Measurements from ENCODE around the gene CBFA2T2. TPM values are rescaled to one million over a fixed set of nuclear protein-coding genes. Genes with fewer than 3 reads are reported as not detected.
"Not testable (repeated sequence)": the region's sequence is repeated elsewhere in the genome, so short reads cannot be mapped to it uniquely, and the experiment has no call there.

The CBFA2T2 gene
- total RNA-seq, 1 experiment from 2014 or later: 20.0 TPM

- POLR2A ChIA-PET (ENCODE audit: unreplicated experiment): interaction anchor here (0.7 kb wide), 1 partner anchor 15 kb away, joined by 3 read pairs; no protein-coding TSS in a partner anchor
- Histone ChIP-seq H3K9me2 (ENCODE audit: insufficient read depth) (no peaks in the 10 kb centered on the region), H3F3A (ENCODE audit: insufficient read depth, low read depth) (no peaks in the 10 kb centered on the region), H3K27me3 (ENCODE audit: insufficient read depth, low read depth) (no peaks in the 10 kb centered on the region), H3K9me3 (ENCODE audit: insufficient read depth, low read depth) (no peaks in the 10 kb centered on the region), H3K36me3 (ENCODE audit: low read depth) (no peaks in the 10 kb centered on the region), H3K27ac (no peak overlapping the region), H3K4me2 (no peak overlapping the region), H3K4me1 (replicated peaks; ENCODE audit: insufficient read depth) (no peaks in the 10 kb centered on the region), H4K20me1 (ENCODE audit: insufficient read depth) (peaks cover 4% of the 10 kb centered on the region; the same call in 1 of the 2 replicates), H2AFZ (no peak overlapping the region), H3K79me2 (ENCODE audit: low read depth) (no peaks in the 10 kb centered on the region), H3K4me3 (no peak overlapping the region)
- intact Hi-C loops (cut with micrococcal nuclease; ENCODE audit: unreplicated experiment): no loop called here
- CTCF ChIA-PET: no interaction called here
- TF ChIP-seq EZH2 (IDR thresholded peaks at IDR 0.05; ENCODE audit: low read depth) (no peak), CTCF (conservative IDR thresholded peaks at IDR 0.05) (no peak)
- DNase-seq: no peak
- no TSS peak for BruUV-seq (replicated peaks)
Measured at GRCh38 chr20:33569802-33570391, 80.0 kb downstream of the CBFA2T2 start.

- Histone ChIP-seq H3K79me2 (ENCODE audit: low read depth) (no peaks in the 10 kb centered on the region), H3K4me1 (replicated peaks; ENCODE audit: insufficient read depth) (no peaks in the 10 kb centered on the region), H3K9me2 (ENCODE audit: insufficient read depth) (no peaks in the 10 kb centered on the region), H3K36me3 (ENCODE audit: low read depth) (no peaks in the 10 kb centered on the region), H3K4me3 (no peak overlapping the region), H3K4me2 (no peak overlapping the region), H3F3A (ENCODE audit: insufficient read depth, low read depth) (no peaks in the 10 kb centered on the region), H3K27me3 (ENCODE audit: insufficient read depth, low read depth) (no peaks in the 10 kb centered on the region), H3K9me3 (ENCODE audit: insufficient read depth, low read depth) (no peaks in the 10 kb centered on the region), H4K20me1 (ENCODE audit: insufficient read depth) (peaks cover 4% of the 10 kb centered on the region; the same call in 1 of the 2 replicates), H2AFZ (no peak overlapping the region), H3K27ac (no peak overlapping the region)
- POLR2A ChIA-PET (ENCODE audit: unreplicated experiment): no interaction called here
- DNase-seq: no peak
- TF ChIP-seq CTCF (conservative IDR thresholded peaks at IDR 0.05) (no peak), EZH2 (IDR thresholded peaks at IDR 0.05; ENCODE audit: low read depth) (no peak)
- BruUV-seq (replicated peaks): no TSS peak
- intact Hi-C loops (cut with micrococcal nuclease; ENCODE audit: unreplicated experiment): no loop called here
- CTCF ChIA-PET: no interaction called here
Measured at GRCh38 chr20:33570743-33571142, 80.8 kb downstream of the CBFA2T2 start.

- H3K27me3 ChIP-seq (ENCODE audit: insufficient read depth, low read depth); H3K4me2 ChIP-seq; H3F3A ChIP-seq (ENCODE audit: insufficient read depth, low read depth); BruUV-seq (replicated peaks); DNase-seq; intact Hi-C loops (cut with micrococcal nuclease; ENCODE audit: unreplicated experiment); H3K4me3 ChIP-seq; H3K79me2 ChIP-seq (ENCODE audit: low read depth); H4K20me1 ChIP-seq (ENCODE audit: insufficient read depth); H3K9me3 ChIP-seq (ENCODE audit: insufficient read depth, low read depth); H3K9me2 ChIP-seq (ENCODE audit: insufficient read depth); H3K27ac ChIP-seq; H3K36me3 ChIP-seq (ENCODE audit: low read depth); CTCF ChIA-PET; H3K4me1 ChIP-seq (replicated peaks; ENCODE audit: insufficient read depth); H2AFZ ChIP-seq; POLR2A ChIA-PET (ENCODE audit: unreplicated experiment): not testable (repeated sequence)
Measured at GRCh38 chr20:33573268-33573667, 83.4 kb downstream of the CBFA2T2 start.

DNA sequence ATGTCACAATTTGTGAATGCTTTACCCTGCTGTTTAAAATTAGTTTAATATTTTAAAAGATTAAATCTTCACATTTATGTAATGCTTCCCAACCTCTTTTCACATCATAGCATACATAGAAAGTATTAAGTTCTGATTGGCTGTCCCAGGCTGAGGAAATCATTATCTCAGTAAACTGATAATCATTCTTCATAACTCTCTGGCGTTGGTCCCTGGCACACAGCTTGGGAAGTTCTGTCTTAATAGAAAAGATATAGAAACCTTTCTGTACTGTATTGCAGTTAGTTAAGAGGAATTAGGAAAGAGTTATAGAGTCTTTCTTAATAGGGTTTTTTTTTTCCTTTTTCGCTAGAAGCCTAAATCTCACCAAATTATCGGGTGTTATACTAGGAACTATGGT is 85.4 kb downstream of the CBFA2T2 start:
- intact Hi-C loops (cut with micrococcal nuclease; ENCODE audit: unreplicated experiment): no loop called here
- Histone ChIP-seq H3K4me1 (replicated peaks; ENCODE audit: insufficient read depth) (no peaks in the 10 kb centered on the region), H3F3A (ENCODE audit: insufficient read depth, low read depth) (no peaks in the 10 kb centered on the region), H4K20me1 (ENCODE audit: insufficient read depth) (peaks cover 4% of the 10 kb centered on the region; the same call in 1 of the 2 replicates), H3K27ac (no peak overlapping the region), H2AFZ (no peak overlapping the region), H3K4me2 (no peak overlapping the region), H3K4me3 (no peak overlapping the region), H3K27me3 (ENCODE audit: insufficient read depth, low read depth) (no peaks in the 10 kb centered on the region), H3K79me2 (ENCODE audit: low read depth) (no peaks in the 10 kb centered on the region), H3K9me3 (ENCODE audit: insufficient read depth, low read depth) (no peaks in the 10 kb centered on the region), H3K36me3 (ENCODE audit: low read depth) (no peaks in the 10 kb centered on the region), H3K9me2 (ENCODE audit: insufficient read depth) (0 out of 2 replicates have a peak, but pooled peaks cover 6% of the 10 kb centered on the region)
- BruUV-seq (replicated peaks): no TSS peak
- POLR2A ChIA-PET (ENCODE audit: unreplicated experiment): interaction anchor here (0.7 kb wide), 1 partner anchor 50 kb away, joined by 11 read pairs; no protein-coding TSS in a partner anchor
- CTCF ChIA-PET: interaction anchor here (0.5 kb wide), 1 partner anchor 397 kb away, joined by 3 read pairs; no protein-coding TSS in a partner anchor
- DNase-seq: no peak
- TF ChIP-seq EZH2 (IDR thresholded peaks at IDR 0.05; ENCODE audit: low read depth): no peak
- TF ChIP-seq CTCF (conservative IDR thresholded peaks at IDR 0.05): no peak
